ENCODE data around the gene AIPL1. TPM values are rescaled to one million over a fixed set of nuclear protein-coding genes. Genes with fewer than 3 reads are reported as not detected.
A peak's percentile ranks its signal among the peaks of the same experiment; 100 is the strongest.

AIPL1 gene
- total and polyA plus RNA-seq, 2 experiments from 2014 or later: not detected

DNA sequence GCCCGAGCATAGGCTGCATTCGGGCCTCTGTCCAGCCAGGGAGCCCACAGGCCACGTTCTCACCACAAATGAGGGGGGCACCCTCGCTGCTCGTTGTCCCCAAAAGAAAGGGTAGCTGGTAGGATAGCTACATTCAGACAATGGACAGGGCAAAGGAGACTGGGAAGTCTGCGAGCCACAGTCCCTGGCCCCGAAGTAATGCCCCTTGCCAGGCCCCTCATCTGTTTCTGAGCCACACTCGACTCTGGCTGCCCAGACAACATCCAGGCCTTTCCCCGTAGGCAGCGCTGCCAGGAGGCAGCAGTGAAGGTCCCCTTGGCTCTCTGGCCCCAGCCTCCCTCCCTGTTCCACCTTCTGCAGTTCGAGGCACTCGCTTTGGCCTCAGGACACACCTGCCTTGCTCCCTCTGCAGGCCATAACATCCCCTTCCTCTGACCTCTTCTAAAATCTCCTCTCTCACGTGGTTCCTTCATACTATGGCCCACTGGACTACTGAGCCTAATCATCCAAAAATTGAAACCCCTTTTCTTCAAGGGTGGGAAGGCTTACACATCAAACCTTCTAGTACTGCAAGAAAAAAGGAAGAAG, 12.2 kb downstream of the AIPL1 start:
- Histone ChIP-seq H3K27me3 (no peaks in the 10 kb centered on the region), H3K4me2 (no peak overlapping the region), H3K79me2 (no peaks in the 10 kb centered on the region), H3K27ac (no peak overlapping the region), H3K4me1 (ENCODE audit: insufficient read depth) (no peaks in the 10 kb centered on the region), H4K20me1 (ENCODE audit: insufficient read depth, poor library complexity, severe bottlenecking) (no peaks in the 10 kb centered on the region), H3K9me2 (replicated peaks; ENCODE audit: insufficient read depth) (no peaks in the 10 kb centered on the region), H3K9me3 (ENCODE audit: low read depth) (no peaks in the 10 kb centered on the region), H3K36me3 (replicated peaks; ENCODE audit: insufficient read depth, low read depth) (no peaks in the 10 kb centered on the region), H3K4me3 (no peak overlapping the region), H2AFZ (no peak overlapping the region)
- TF ChIP-seq, protein P1, sequence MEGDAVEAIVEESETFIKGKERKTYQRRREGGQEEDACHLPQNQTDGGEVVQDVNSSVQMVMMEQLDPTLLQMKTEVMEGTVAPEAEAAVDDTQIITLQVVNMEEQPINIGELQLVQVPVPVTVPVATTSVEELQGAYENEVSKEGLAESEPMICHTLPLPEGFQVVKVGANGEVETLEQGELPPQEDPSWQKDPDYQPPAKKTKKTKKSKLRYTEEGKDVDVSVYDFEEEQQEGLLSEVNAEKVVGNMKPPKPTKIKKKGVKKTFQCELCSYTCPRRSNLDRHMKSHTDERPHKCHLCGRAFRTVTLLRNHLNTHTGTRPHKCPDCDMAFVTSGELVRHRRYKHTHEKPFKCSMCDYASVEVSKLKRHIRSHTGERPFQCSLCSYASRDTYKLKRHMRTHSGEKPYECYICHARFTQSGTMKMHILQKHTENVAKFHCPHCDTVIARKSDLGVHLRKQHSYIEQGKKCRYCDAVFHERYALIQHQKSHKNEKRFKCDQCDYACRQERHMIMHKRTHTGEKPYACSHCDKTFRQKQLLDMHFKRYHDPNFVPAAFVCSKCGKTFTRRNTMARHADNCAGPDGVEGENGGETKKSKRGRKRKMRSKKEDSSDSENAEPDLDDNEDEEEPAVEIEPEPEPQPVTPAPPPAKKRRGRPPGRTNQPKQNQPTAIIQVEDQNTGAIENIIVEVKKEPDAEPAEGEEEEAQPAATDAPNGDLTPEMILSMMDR (IDR thresholded peaks at IDR 0.05; ENCODE audit: poor library complexity): no peak
- TF ChIP-seq EZH2phosphoT487 (IDR thresholded peaks at IDR 0.05; ENCODE audit: low read depth, severe bottlenecking, unreplicated experiment) (no peak), EZH2 (IDR thresholded peaks at IDR 0.05; ENCODE audit: borderline replicate concordance) (no peak)
- no peak for DNase-seq (ENCODE audit: low spot score)
- WGBS (ENCODE audit: low lambda C conversion rate, missing lambda C conversion rate): 73% methylated on average over 13 of the region's 13 CpGs

DNA sequence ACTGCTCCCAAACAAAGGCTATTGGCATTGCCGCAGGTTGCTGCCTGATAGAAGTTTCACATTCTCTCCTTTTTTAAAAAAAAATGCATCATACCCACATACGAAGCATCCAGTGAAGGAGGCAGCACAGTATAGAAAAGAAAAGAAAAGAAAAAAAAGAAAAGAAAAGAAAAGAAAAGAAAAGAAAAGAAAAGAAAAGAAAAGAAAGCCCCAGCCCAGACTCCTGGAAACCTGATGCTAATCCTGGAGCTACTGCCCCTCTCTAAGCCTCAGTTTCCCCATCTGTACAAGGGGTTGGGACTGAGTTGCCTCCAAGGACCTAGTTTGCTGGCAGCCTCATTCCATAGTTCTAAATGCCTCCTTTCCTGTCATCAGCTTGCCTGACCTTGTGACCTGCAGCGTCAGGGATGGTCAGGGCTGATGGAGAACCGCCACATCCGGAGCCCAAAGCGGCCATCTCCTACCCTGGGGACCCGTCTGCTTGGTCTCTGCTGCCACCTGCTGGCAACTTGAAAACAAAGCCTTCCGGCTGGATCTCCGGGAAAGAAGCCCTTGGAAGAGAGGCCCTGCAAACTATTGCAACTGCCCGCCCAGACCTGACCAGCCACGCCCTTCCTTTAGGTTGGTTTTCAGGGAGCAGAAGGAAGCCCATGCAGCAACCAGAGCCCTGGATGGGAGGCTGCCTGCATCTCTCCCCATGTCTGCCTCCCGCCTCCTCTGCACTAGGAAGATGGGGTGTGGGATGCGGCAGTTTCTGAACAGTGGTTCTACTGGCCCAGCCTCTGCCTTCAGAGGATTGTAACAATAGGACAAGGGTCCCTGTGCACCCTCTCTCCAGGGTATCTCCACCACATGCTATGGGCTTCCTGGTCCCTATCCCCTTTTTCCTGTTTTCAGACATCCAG, 13.0 kb downstream of the AIPL1 start:
- no peaks in the 10 kb centered on the region for H3K36me3 ChIP-seq (replicated peaks; ENCODE audit: insufficient read depth, low read depth)
- WGBS (ENCODE audit: low lambda C conversion rate, missing lambda C conversion rate): 27% methylated on average over 13 of the region's 13 CpGs
- H3K79me2 ChIP-seq: no peaks in the 10 kb centered on the region
- no peaks in the 10 kb centered on the region for H4K20me1 ChIP-seq (ENCODE audit: insufficient read depth, poor library complexity, severe bottlenecking)
- H3K4me3 ChIP-seq: no peak overlapping the region
- H2AFZ ChIP-seq: no peak overlapping the region
- H3K27me3 ChIP-seq: no peaks in the 10 kb centered on the region
- H3K9me2 ChIP-seq (replicated peaks; ENCODE audit: insufficient read depth): no peaks in the 10 kb centered on the region
- H3K4me1 ChIP-seq (ENCODE audit: insufficient read depth): no peaks in the 10 kb centered on the region
- H3K9me3 ChIP-seq (ENCODE audit: low read depth): no peaks in the 10 kb centered on the region
- DNase-seq (ENCODE audit: low spot score): peak; percentile 88
- TF ChIP-seq, protein P1 (IDR thresholded peaks at IDR 0.05; ENCODE audit: poor library complexity): peak; percentile 93
- no peak for TF ChIP-seq EZH2 (IDR thresholded peaks at IDR 0.05; ENCODE audit: borderline replicate concordance)
- TF ChIP-seq EZH2phosphoT487 (IDR thresholded peaks at IDR 0.05; ENCODE audit: low read depth, severe bottlenecking, unreplicated experiment): no peak
- H3K27ac ChIP-seq: no peak overlapping the region
- H3K4me2 ChIP-seq: no peak overlapping the region

DNA sequence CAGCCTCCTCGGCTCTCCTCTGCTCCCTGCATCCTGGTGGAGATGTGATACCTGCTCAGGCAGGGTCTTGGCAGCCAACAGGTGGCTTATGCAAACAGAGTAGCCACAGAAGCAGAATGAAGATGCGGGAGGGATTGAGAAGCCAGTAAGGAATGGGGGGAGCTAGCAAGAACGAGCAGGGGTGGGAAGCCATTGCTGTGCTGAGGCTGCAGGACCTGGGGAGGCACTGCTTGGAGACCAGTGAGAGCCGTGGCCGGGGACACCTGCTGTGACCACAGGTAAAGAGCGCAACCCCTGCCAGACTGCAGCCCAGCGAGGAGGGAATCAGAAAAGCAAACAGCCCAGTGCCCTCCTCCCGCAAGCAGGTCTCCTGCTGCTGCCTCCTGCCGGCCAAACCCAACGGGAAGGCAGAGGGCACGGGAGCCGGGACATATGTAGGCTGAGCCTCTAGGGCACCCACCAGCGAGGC, 14.7 kb downstream of the AIPL1 start:
- Histone ChIP-seq H3K4me3 (no peak overlapping the region), H3K27ac (no peak overlapping the region), H3K79me2 (no peaks in the 10 kb centered on the region), H3K4me2 (no peak overlapping the region), H3K27me3 (no peaks in the 10 kb centered on the region), H2AFZ (no peak overlapping the region), H3K4me1 (ENCODE audit: insufficient read depth) (no peaks in the 10 kb centered on the region), H3K36me3 (replicated peaks; ENCODE audit: insufficient read depth, low read depth) (no peaks in the 10 kb centered on the region), H3K9me2 (replicated peaks; ENCODE audit: insufficient read depth) (no peaks in the 10 kb centered on the region), H3K9me3 (ENCODE audit: low read depth) (no peaks in the 10 kb centered on the region), H4K20me1 (ENCODE audit: insufficient read depth, poor library complexity, severe bottlenecking) (no peaks in the 10 kb centered on the region)
- DNase-seq (ENCODE audit: low spot score): peak; percentile 46
- no peak for TF ChIP-seq EZH2 (IDR thresholded peaks at IDR 0.05; ENCODE audit: borderline replicate concordance)
- TF ChIP-seq, protein P1 (IDR thresholded peaks at IDR 0.05; ENCODE audit: poor library complexity): peak; percentile 43
- TF ChIP-seq EZH2phosphoT487 (IDR thresholded peaks at IDR 0.05; ENCODE audit: low read depth, severe bottlenecking, unreplicated experiment): no peak
- WGBS (ENCODE audit: low lambda C conversion rate, missing lambda C conversion rate): 15% methylated on average over 13 of the region's 13 CpGs
